OCI-LY7 (cell line): ENCODE measurements around the gene PDZD2. TPM values are rescaled to one million over a fixed set of nuclear protein-coding genes. Genes with fewer than 3 reads are reported as not detected.

Source experiments
- BruUV-seq: library from RNA; stranded (reverse); fragments of 400-500 nt; replicated peaks from 2 replicates; lab custom pipeline; 2021; lab: Mats Ljungman, UMichigan
- CTCF ChIA-PET: fragments of 300-600 bp; sonication (Branson Sonifier 250); formaldehyde crosslinking; loops from one replicate; lab custom pipeline; 2022; ENCODE audit warnings: antibody characterized with exemption; ENCODE audit not compliant: unreplicated experiment; lab: Charles Lee
- POLR2A ChIA-PET: fragments of 300-600 bp; sonication (Branson Sonifier 250); formaldehyde crosslinking; loops from one replicate; lab custom pipeline; 2022; ENCODE audit warnings: antibody characterized with exemption; lab: Charles Lee
- DNase-seq: peaks from one replicate; pipeline ENCODE4 v3.0.0-alpha.2; 2015; ENCODE audit warnings: low spot score
- H2AFZ ChIP-seq: fragments of 200-600 bp; sonication (generic), shearing (Covaris generic); 2 replicates; pipeline ENCODE4 v1.6.1; 2014; ENCODE audit warnings: mild to moderate bottlenecking, antibody characterized with exemption, low read length, moderate library complexity
- H3K27ac ChIP-seq: fragments of 200-600 bp; sonication (generic); 2 replicates; pipeline ENCODE4 v1.5.1; 2014; ENCODE audit warnings: mixed run types, low read depth, mild to moderate bottlenecking, moderate library complexity, low read length, inconsistent platforms; ENCODE audit not compliant: poor library complexity, severe bottlenecking
- H3K36me3 ChIP-seq: fragments of 200-600 bp; sonication (generic); 2 replicates; pipeline ENCODE4 v1.6.1; 2014; ENCODE audit warnings: mild to moderate bottlenecking, antibody characterized with exemption, low read length, moderate library complexity, mixed read lengths; ENCODE audit not compliant: insufficient read depth
- H3K4me1 ChIP-seq: fragments of 200-600 bp; sonication (generic); 2 replicates; pipeline ENCODE4 v1.5.1; 2014; ENCODE audit warnings: mild to moderate bottlenecking, low read length; ENCODE audit not compliant: insufficient read depth, poor library complexity, severe bottlenecking
- H3K4me2 ChIP-seq: fragments of 200-600 bp; sonication (generic); 2 replicates; pipeline ENCODE4 v1.6.1; 2014; ENCODE audit warnings: mild to moderate bottlenecking, low read length
- H3K4me3 ChIP-seq: fragments of 200-600 bp; sonication (generic); 2 replicates; pipeline ENCODE4 v1.5.1; 2014; ENCODE audit warnings: mild to moderate bottlenecking, low read depth, low read length; ENCODE audit not compliant: poor library complexity, severe bottlenecking
- H3K79me2 ChIP-seq: fragments of 200-600 bp; sonication (generic); 2 replicates; pipeline ENCODE4 v1.6.1; 2016; ENCODE audit warnings: low read depth, mild to moderate bottlenecking, low read length, moderate library complexity, mixed read lengths; ENCODE audit not compliant: insufficient read depth
- H3K9me2 ChIP-seq: fragments of 200-600 bp; sonication (generic); 2 replicates; pipeline ENCODE4 v1.6.1; 2016; ENCODE audit warnings: mild to moderate bottlenecking, low read length, mixed read lengths; ENCODE audit not compliant: insufficient read depth
- H3K9me3 ChIP-seq: fragments of 200-600 bp; sonication (generic); 2 replicates; pipeline ENCODE4 v1.6.1; 2014; ENCODE audit warnings: mild to moderate bottlenecking, mixed run types, low read length, mixed read lengths
- H4K20me1 ChIP-seq: fragments of 200-600 bp; sonication (generic); 2 replicates; pipeline ENCODE4 v1.6.1; 2014; ENCODE audit warnings: mild to moderate bottlenecking, antibody characterized with exemption, low read length, moderate library complexity, mixed read lengths; ENCODE audit not compliant: insufficient read depth
- EZH2phosphoT487 ChIP-seq: fragments of 200-600 bp; sonication (generic); IDR thresholded peaks from 2 replicates; pipeline ENCODE4 v1.6.1; 2018; ENCODE audit warnings: low read depth, borderline replicate concordance, mild to moderate bottlenecking, mixed run types, antibody characterized with exemption, low read length, moderate library complexity, mixed read lengths
- intact Hi-C: fragments of 100-400 bp; cut with micrococcal nuclease; formaldehyde crosslinking; loops from one replicate; pipeline ENCODE4 v1.10.0; 2022; ENCODE audit not compliant: unreplicated experiment
- total RNA-seq, 2 experiments: library from RNA; depleted of rRNA in 1 of 2; stranded (reverse); fragments of >200 nt in 1 of 2; shearing (Covaris generic) in 1 of 2; gene quantifications; 2 replicates each; pipeline ENCODE4 v1.2.3, GENCODE V29; 2014 to 2022
- TF ChIP-seq, protein P1 (sequence below): fragments of 200-600 bp; sonication (generic); conservative IDR thresholded peaks from 2 replicates; pipeline ENCODE4 v1.5.1; 2014; ENCODE audit warnings: mild to moderate bottlenecking, antibody characterized with exemption, low read length, moderate library complexity, mixed read lengths

The PDZD2 gene
- total RNA-seq, 2 experiments from 2014 or later: 8.6 to 10.6 TPM

GRCh38 chr5:32132757-32133156, 493.8 kb downstream of the PDZD2 start:
- TF ChIP-seq, protein P1, sequence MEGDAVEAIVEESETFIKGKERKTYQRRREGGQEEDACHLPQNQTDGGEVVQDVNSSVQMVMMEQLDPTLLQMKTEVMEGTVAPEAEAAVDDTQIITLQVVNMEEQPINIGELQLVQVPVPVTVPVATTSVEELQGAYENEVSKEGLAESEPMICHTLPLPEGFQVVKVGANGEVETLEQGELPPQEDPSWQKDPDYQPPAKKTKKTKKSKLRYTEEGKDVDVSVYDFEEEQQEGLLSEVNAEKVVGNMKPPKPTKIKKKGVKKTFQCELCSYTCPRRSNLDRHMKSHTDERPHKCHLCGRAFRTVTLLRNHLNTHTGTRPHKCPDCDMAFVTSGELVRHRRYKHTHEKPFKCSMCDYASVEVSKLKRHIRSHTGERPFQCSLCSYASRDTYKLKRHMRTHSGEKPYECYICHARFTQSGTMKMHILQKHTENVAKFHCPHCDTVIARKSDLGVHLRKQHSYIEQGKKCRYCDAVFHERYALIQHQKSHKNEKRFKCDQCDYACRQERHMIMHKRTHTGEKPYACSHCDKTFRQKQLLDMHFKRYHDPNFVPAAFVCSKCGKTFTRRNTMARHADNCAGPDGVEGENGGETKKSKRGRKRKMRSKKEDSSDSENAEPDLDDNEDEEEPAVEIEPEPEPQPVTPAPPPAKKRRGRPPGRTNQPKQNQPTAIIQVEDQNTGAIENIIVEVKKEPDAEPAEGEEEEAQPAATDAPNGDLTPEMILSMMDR: no peak
- no peak for TF ChIP-seq EZH2phosphoT487
- Histone ChIP-seq H3K27ac (no peak overlapping the region), H3K4me2 (no peak overlapping the region), H3K79me2 (peaks cover 11% of the 10 kb centered on the region; the same call in 1 of the 2 replicates), H3K4me1 (no peaks in the 10 kb centered on the region), H3K4me3 (no peak overlapping the region), H4K20me1 (no peaks in the 10 kb centered on the region), H2AFZ (no peak overlapping the region), H3K9me2 (no peaks in the 10 kb centered on the region), H3K36me3 (peaks cover 52% of the 10 kb centered on the region), H3K9me3 (no peaks in the 10 kb centered on the region)
- POLR2A ChIA-PET: interaction anchor here (0.6 to 1.1 kb wide), 5 partner anchors 13 to 385 kb away, joined by 3 to 4 read pairs (median 3); no protein-coding TSS in a partner anchor
- no TSS peak for BruUV-seq
- intact Hi-C loops: no loop called here
- DNase-seq: no peak
- CTCF ChIA-PET: no interaction called here

GRCh38 chr5:32135086-32135485, 496.2 kb downstream of the PDZD2 start:
- ChIA-PET CTCF (no interaction called here), POLR2A (interaction anchor here (0.6 to 1.3 kb wide), 4 partner anchors 9 to 664 kb away, joined by 3 to 5 read pairs (median 4); no protein-coding TSS in a partner anchor)
- no peak overlapping the region for H3K27ac ChIP-seq
- H3K4me2 ChIP-seq: no peak overlapping the region
- TF ChIP-seq, protein P1: no peak
- TF ChIP-seq EZH2phosphoT487: no peak
- peaks cover 6% of the 10 kb centered on the region; the same call in 1 of the 2 replicates for H3K79me2 ChIP-seq
- H2AFZ ChIP-seq: no peak overlapping the region
- H3K9me2 ChIP-seq: no peaks in the 10 kb centered on the region
- no peaks in the 10 kb centered on the region for H3K4me1 ChIP-seq
- H3K36me3 ChIP-seq: peaks cover 62% of the 10 kb centered on the region
- intact Hi-C loops: no loop called here
- H3K4me3 ChIP-seq: no peak overlapping the region
- no peaks in the 10 kb centered on the region for H4K20me1 ChIP-seq
- no peaks in the 10 kb centered on the region for H3K9me3 ChIP-seq
- DNase-seq: no peak
- TSS peak; percentile 49 for BruUV-seq

DNA sequence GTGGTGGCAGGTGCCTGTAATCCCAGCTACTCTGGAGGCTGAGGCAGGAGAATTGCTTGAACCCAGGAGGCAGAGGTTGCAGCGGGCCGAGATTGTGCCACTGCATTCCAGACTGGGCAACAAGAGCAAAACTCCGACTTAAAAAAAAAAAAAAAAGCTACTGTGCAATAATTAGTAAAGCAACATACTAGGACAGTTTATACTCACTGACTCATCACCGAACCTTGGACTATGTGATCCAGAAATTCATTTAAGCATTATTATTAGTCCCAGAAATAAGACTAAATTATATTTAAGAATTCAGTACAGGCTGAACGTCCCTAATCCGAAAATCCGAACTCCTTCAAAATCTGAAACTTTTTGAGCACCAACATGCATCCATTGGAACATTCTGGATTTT, 497.4 kb downstream of the PDZD2 start:
- CTCF ChIA-PET: no interaction called here
- no peak overlapping the region for H3K27ac ChIP-seq
- no peak overlapping the region for H3K4me3 ChIP-seq
- H3K79me2 ChIP-seq: no peaks in the 10 kb centered on the region; the same call in 1 of the 2 replicates
- H2AFZ ChIP-seq: no peak overlapping the region
- H3K36me3 ChIP-seq: peaks cover 60% of the 10 kb centered on the region
- H3K4me2 ChIP-seq: no peak overlapping the region
- H3K9me2 ChIP-seq: no peaks in the 10 kb centered on the region
- POLR2A ChIA-PET: interaction anchor here (0.6 to 1.3 kb wide), 2 partner anchors 10 to 251 kb away, joined by 3 to 5 read pairs; no protein-coding TSS in a partner anchor
- H3K9me3 ChIP-seq: no peaks in the 10 kb centered on the region
- no peak for DNase-seq
- H3K4me1 ChIP-seq: no peaks in the 10 kb centered on the region
- no peak for TF ChIP-seq EZH2phosphoT487
- TF ChIP-seq, protein P1: no peak
- no TSS peak for BruUV-seq
- H4K20me1 ChIP-seq: no peaks in the 10 kb centered on the region
- intact Hi-C loops: no loop called here
